ENCODE results near the gene CNTROB.

Gene CNTROB

GRCh38 chr17:7932483-7932891, 481 bp downstream of the CNTROB start (continued):
- no peak for TF ChIP-seq ZNF23 (tag by site-specific recombination; IDR thresholded peaks at IDR 0.05; ENCODE audit: borderline replicate concordance)

GRCh38 chr17:7932949-7933348, 943 bp downstream of the CNTROB start:
- POLR2A ChIA-PET: interaction anchor here (0.6 to 5.3 kb wide), 16 partner anchors 10 to 529 kb away, joined by 3 to 66 read pairs (median 5); partner anchors contain the start of genes NAA38, RNF227 and TMEM256
- Histone ChIP-seq H3K9me3 (ENCODE audit: control insufficient read depth, insufficient read depth, low read depth, low read length) (no peaks in the 10 kb centered on the region), H3K4me3 (ENCODE audit: low read depth, low read length) (peak overlapping the region; percentile 93), H3K36me3 (ENCODE audit: control insufficient read depth in 2 of 2, insufficient read depth in 1 of 2, low read length in 2 of 2) (peaks cover 33 to 61% of the 10 kb centered on the region in 2 experiments), H3K4me1 (ENCODE audit: control insufficient read depth, insufficient read depth, low read length) (peaks cover 5% of the 10 kb centered on the region; the same call in 1 of the 2 replicates), H3K27ac (ENCODE audit: extremely low read depth, low read depth, low read length) (peak overlapping the region; percentile 57; the same call in 1 of the 2 replicates)
- CTCF ChIA-PET: interaction anchor here (0.6 to 2.4 kb wide), 21 partner anchors 16 to 301 kb away, joined by 3 to 36 read pairs (median 5); partner anchors contain the start of genes NAA38 and RNF227
- no peak for TF ChIP-seq ZNF121 (tag by site-specific recombination; IDR thresholded peaks at IDR 0.05)
- 0 out of 2 replicates have a peak, but pooled peaks have one; percentile 17 for TF ChIP-seq ZBTB20 (tag by site-specific recombination; IDR thresholded peaks at IDR 0.05)
- TF ChIP-seq TSHZ1 (tag by site-specific recombination; IDR thresholded peaks at IDR 0.05; ENCODE audit: borderline replicate concordance): no peak
- peak; percentile 82 for TF ChIP-seq GLIS2 (tag by site-specific recombination; IDR thresholded peaks at IDR 0.05)
- peak; percentile 13; the same call in 1 of the 2 replicates for TF ChIP-seq ZNF341 (tag by site-specific recombination; IDR thresholded peaks at IDR 0.05; ENCODE audit: low read depth)
- no peak for TF ChIP-seq ZBTB49 (tag by site-specific recombination; IDR thresholded peaks at IDR 0.05; ENCODE audit: low read depth)
- no peak for TF ChIP-seq SP3 (tag by site-specific recombination; IDR thresholded peaks at IDR 0.05)
- TF ChIP-seq ZBTB6 (tag by site-specific recombination; IDR thresholded peaks at IDR 0.05): peak; percentile 37; the same call in 1 of the 2 replicates
- TF ChIP-seq ZBTB8A (tag by site-specific recombination; IDR thresholded peaks at IDR 0.05): no peak
- TF ChIP-seq ZNF660 (tag by site-specific recombination; IDR thresholded peaks at IDR 0.05): no peak
- peak; percentile 91 for TF ChIP-seq PRDM10 (tag by site-specific recombination; IDR thresholded peaks at IDR 0.05)
- TF ChIP-seq ZNF645 (tag by site-specific recombination; IDR thresholded peaks at IDR 0.05): no peak
- no peak for TF ChIP-seq ZNF140 (tag by site-specific recombination; IDR thresholded peaks at IDR 0.05)
- TF ChIP-seq ZNF202 (tag by site-specific recombination; IDR thresholded peaks at IDR 0.05; ENCODE audit: borderline replicate concordance): no peak
- no peak for TF ChIP-seq WT1 (tag by site-specific recombination; IDR thresholded peaks at IDR 0.05)
- peak; percentile 28; the same call in 1 of the 2 replicates for TF ChIP-seq ZIC2 (tag by site-specific recombination; IDR thresholded peaks at IDR 0.05)
- no peak for TF ChIP-seq ZNF654 (tag by site-specific recombination; IDR thresholded peaks at IDR 0.05; ENCODE audit: low read depth)
- no peak for TF ChIP-seq ZNF707 (tag by site-specific recombination; IDR thresholded peaks at IDR 0.05)
- no peak for TF ChIP-seq ZEB2 (tag by site-specific recombination; IDR thresholded peaks at IDR 0.05)
- no peak for TF ChIP-seq IKZF3 (tag by site-specific recombination; IDR thresholded peaks at IDR 0.05)
- no peak for TF ChIP-seq ZBTB7A (tag by site-specific recombination; IDR thresholded peaks at IDR 0.05; ENCODE audit: low read depth)
- TF ChIP-seq AEBP2 (tag by site-specific recombination; IDR thresholded peaks at IDR 0.05; ENCODE audit: borderline replicate concordance): no peak

Measured in HEK293 (cell line).